ENCODE results near the gene TBL1X.

GRCh38 chrX:9434051-9434550 lies 30.8 kb upstream of the TBL1X start:
- TF ChIP-seq CTCF (conservative IDR thresholded peaks at IDR 0.05) (no peak), ZFX (IDR thresholded peaks at IDR 0.05) (no peak)
